GM18868 (cell line): Measurements from ENCODE around the gene PIKFYVE.
A peak's percentile ranks its signal among the peaks of the same experiment; 100 is the strongest.
"Not testable (repeated sequence)": the region's sequence is repeated elsewhere in the genome, so short reads cannot be mapped to it uniquely, and the experiment has no call there.

ENCODE experiments used
- ATAC-seq: cut with Tn5 transposase; IDR thresholded peaks from one replicate; pipeline ENCODE4 v1.9.1; 2021; ENCODE audit warnings: mild to moderate bottlenecking, moderate library complexity; ENCODE audit not compliant: unreplicated experiment

PIKFYVE gene, protein sequence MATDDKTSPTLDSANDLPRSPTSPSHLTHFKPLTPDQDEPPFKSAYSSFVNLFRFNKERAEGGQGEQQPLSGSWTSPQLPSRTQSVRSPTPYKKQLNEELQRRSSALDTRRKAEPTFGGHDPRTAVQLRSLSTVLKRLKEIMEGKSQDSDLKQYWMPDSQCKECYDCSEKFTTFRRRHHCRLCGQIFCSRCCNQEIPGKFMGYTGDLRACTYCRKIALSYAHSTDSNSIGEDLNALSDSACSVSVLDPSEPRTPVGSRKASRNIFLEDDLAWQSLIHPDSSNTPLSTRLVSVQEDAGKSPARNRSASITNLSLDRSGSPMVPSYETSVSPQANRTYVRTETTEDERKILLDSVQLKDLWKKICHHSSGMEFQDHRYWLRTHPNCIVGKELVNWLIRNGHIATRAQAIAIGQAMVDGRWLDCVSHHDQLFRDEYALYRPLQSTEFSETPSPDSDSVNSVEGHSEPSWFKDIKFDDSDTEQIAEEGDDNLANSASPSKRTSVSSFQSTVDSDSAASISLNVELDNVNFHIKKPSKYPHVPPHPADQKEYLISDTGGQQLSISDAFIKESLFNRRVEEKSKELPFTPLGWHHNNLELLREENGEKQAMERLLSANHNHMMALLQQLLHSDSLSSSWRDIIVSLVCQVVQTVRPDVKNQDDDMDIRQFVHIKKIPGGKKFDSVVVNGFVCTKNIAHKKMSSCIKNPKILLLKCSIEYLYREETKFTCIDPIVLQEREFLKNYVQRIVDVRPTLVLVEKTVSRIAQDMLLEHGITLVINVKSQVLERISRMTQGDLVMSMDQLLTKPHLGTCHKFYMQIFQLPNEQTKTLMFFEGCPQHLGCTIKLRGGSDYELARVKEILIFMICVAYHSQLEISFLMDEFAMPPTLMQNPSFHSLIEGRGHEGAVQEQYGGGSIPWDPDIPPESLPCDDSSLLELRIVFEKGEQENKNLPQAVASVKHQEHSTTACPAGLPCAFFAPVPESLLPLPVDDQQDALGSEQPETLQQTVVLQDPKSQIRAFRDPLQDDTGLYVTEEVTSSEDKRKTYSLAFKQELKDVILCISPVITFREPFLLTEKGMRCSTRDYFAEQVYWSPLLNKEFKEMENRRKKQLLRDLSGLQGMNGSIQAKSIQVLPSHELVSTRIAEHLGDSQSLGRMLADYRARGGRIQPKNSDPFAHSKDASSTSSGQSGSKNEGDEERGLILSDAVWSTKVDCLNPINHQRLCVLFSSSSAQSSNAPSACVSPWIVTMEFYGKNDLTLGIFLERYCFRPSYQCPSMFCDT (N-terminal part only)

DNA sequence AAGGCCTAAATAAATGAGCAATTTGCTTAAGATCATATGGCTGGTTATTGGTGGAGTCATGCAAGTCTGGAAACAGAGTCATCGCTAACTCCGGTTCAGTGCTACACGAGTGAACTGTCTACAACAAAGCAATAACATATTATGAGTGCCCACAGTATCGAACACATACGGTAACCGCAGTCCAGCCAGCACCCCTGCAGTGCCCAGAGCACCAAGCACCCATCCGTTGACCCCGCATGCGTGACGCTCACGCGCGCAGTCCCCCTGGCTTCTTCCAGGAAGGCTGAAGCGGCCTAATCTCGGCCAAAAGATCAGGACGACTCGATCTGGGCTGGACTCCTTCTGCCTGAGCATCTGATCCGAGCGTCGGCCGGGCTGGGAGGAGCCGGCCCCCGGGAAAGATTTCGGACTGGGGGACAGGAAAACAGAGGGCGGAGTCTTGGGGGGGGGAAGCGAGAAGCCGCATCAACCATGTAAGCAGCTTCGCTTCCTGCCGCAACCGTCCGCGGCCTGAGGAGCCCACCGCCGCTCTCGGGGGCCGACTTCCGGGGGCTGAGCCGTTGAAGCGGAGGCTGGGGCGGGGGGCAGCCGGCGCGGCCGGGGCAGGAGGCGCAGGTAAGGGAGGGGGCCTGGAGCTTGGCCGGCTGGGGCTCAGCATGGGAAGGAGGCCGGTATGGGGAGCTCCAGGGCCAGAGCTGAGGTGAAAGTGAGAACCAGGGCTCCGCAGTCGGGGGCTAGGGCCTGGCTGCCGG lies at the start of gene PIKFYVE:
Gene PIKFYVE, plus strand, starts transcription at position 455 of the 752 bp plus-strand sequence. CDS start 5,265 bp downstream, outside the sequence.
- ATAC-seq = peak; percentile 77

DNA sequence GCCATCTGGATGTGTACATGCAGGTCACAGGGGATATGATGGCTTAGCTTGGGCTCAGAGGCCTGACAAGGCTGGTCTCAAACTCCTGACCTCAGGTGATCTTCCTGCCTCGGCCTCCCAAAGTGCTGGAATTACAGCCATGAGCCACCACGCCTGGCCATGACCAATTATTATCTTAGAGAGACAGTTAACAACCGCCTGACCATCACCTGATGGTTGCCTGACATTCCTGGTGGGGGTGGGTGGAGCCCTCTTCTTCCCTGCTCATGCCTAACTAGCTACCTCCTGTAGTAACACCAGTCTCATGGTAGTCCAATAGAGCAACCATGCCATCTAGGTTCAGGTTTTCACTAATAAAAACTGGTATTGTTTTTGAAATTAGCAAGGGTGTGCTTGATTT lies 44.2 kb upstream of the PIKFYVE start:
- ATAC-seq = not testable (repeated sequence)

DNA sequence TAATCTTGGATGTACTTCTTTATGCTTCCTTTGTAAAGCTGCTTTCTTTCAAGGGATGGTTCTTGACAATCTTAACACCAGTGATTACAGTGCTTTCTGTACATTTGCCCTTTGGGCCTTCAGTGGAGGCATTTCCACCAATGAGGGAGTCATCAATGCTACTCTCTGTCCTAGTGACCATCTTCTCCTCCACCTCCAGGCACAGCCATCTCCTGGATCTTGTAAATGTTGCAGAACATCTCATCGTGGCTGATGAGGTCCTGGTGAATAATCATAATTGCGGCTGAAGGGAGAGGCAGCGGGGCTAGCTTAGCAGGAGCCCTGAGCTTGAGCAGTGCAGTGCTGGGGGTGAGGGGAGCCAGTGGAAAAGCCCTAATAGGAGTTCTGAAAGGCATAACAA lies 43.7 kb upstream of the PIKFYVE start:
- ATAC-seq = no peak

DNA sequence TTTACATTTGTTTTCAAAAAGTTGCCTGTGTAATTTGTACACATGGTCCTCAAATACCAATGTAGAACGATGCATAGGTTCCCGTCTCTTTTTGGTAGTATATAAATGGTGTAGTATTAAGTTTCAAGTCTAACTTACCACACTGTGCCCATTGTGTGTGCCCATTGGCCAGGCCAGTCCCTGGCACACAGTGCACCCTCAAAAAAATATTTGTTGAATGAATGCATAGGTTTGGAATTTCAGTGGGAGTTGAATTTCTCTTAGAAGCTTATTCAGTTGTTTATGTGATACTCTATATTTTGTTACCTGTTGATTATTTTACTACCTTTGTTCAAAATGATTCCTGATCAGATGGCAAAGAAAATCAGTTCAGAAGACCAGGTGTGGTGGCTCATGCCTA lies 41.3 kb upstream of the PIKFYVE start:
- ATAC-seq = no peak

DNA sequence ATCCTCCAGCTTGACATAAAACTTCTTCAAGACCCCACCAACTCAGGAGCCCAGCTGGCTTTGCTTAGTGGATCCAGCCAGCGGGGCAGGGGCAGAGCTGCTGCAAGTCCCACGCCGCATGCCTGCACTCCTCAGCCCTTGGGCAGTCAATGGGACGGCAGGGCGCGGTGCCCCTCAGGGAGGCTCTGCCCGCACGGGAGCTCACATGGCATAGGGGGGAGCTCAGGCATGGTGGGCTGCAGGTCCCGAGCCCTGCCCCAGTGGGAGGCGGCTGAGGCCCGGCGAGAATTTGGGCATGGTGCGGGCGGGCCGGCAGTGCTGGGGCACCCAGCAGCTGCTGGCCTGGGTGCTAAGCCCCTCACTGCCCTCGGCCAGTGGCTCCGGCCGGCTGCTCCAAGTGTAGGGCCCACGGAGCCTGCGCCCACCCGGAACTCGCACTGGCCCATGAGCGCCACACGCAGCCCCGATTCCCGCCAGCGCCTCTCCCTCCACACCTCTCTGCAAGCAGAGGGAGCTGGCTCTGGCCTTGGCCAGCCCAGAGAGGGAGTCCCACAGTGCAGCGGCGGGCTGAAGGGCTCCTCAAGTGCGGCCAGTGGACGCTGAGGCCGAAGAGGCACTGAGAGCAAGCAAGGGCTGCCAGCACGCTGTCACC lies 38.3 kb upstream of the PIKFYVE start:
- ATAC-seq = no peak

DNA sequence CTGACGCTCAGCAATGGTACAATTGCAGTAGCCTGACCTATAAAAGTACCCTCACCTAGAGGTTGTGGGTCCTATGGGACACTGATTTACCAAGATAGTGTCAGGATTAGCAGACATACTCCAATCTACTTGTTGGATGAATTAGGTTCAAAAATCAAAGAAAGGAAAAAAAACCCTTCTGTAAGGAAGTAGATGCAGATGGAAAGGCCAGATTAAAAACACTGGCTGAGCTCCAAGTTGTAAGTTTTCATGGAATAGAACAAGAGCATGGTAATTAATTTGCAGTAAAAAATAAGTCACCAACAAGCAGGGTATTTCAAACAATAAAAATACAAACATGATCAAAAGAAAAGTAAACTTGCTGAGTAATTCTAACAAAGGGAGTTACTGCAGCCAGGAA lies 37.6 kb upstream of the PIKFYVE start:
- ATAC-seq = no peak

DNA sequence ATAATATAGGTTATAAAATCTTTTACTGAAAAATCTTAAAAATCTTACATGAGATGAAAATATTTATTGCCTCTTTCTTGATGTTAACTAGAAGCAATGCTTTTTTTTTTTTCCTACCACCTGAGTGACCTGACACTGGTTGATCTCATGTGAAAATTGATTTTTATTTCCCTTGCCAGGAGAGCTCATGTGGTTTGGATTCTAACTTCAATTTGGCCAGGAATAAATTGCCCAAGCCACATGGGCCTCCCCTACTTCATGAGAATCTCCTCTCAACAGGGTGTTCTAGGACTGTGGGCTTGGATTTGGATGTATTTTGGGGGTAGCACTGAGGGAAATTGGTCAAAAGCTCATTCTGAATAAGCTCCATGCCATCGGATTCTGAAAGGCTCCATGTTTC lies 31.3 kb upstream of the PIKFYVE start:
- ATAC-seq = no peak

DNA sequence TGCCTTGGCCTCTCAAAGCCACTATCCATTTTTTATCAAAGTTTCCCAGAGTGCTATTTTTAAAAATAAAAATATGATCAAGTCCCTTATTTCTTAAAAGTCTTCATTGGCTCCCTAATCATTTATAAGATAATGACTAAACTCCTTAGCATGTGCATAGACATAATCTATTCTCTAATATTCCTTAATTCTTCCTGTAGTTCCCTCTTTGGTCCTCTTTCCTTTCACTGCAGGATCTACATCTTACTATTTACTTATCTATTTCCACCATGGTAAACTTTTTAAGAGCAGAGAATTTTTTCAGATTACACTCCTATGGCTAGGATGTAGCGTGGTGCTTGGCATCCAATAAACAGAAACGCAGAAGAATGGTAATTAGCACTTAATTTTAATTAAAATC lies 30.2 kb upstream of the PIKFYVE start:
- no peak for ATAC-seq

DNA sequence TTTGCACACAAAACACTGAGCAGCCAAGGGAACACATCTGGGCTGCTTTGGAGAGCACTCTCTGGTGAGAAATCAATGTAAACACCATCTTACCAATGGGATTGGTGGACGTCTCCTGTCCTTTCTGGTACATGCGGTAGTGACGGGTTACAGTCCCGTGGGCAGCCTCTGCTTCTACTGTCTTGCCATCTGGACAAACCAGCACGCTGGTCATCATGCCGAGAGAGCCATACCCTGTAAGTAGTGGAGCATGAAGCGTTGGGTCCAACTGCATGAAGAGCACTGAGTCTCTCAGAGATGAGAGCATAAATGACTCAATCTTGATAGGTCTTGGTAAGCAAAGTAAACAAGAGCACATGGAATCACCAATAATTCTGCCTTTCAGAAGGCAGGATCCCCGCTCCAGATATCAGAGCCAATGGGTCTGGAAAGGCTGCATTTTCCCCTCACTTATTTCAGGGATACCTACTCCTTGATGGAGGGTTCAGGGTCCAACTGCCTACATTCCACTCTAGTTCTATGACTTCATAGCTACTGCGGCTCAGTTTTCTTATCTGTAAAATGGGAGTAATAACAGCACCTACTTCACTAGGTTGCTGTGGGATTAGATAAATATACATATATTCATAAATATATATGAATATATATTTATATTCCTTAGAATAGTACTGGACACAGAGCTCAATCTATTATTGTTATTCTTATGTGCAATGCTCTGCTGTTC lies 26.1 kb upstream of the PIKFYVE start:
- ATAC-seq = no peak

DNA sequence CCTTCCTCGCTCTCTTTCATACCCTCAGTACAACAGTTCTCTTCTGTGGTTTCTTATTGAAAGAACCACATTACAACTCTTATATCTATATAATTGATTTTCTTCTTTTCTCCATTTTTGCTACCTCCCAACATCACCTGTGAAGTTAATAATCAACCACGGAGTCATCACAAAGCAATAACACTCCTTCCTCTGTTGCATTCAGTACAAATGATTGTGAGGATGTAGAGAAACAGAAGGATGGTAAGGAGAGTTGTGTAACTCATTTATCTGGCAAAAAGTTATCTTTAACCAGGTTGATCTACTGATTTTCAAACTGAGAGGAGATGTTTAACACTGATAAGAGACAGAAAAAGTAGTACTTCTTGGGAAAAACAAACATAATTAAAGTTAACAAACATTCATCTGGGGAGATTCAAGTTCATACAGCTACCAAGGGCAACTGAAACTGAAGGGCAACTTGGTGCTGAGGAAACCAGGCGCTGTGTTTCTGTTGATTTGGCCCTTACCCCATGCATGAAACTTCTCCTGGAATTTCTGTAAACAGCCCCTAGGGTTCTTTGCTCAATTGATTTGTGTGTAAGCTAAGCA lies 25.3 kb upstream of the PIKFYVE start:
- ATAC-seq = no peak

DNA sequence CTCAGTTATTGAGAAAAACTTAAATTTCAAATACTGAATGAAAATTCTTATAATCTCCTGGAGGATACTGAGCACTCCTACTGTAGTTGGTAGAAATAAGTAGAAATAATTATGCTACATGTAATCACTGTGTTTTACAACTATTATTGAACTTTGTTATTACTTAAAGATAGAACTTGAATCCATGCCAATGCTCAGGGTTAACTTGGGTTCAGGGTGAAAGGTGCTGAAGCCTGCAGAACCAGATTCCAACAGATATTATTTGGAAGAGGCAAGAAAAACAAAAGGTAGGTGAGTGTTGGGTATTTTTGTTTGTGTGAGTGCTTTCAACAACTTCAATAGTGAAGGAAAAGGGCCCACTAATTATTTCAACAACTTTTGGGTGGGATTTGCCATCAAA lies 21.6 kb upstream of the PIKFYVE start:
- ATAC-seq = no peak

DNA sequence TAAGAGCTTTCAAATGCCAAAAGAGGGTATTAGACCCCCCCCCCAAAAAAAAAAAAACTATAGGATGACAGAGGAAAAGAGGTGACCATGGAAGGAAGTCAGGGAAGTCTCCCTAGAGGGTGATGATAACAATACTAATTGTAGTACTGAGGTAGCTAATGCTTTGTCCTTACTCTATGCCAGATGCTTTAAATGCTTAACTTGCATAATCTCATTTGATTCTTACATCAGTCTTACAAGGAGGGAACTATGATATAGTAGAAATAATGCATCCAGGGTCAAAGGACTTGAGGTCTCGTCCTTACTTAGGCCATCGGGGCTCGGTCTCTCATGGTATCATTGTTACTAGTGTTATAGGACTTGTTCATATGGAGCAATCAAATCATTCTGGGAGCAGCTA lies 20.3 kb upstream of the PIKFYVE start:
- ATAC-seq = no peak

DNA sequence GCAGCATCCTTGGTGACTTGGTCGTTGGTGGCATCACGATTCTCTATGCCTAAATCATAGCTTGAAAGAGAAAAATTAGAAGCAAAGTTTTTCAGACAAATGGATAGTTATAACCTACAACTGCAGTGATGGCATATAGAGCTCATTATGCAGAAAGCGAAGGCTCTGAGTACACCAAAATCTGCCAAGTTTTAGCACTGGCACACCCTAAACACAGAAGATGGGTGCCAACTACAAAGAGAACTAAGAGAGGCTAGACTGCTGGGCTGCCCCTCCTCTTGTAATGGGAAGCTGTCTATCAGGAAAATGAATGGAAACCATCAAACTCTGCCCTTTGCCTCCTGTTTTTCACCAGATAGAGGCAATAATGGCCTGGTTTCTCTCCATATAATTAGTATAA lies 17.5 kb upstream of the PIKFYVE start:
- ATAC-seq = no peak

DNA sequence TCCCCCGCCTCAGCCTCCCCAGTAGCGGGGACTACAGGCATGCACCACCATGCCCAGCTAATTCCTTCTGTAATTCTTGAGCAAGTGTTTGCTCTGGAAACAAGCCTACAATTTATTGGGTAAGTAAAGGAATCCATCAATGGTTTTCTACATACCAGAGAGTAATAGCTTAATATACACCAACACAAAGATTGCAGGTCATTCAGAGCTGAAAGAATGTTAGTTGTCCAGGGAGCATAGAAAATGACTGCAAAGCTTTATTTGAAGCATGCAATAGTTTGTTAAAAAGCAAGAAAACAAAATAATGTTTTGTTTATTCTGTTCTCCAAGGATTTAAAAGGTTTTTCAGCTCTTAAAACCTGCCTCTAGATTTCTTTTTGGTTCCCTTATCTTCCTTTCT lies 16.8 kb upstream of the PIKFYVE start:
- ATAC-seq = no peak

DNA sequence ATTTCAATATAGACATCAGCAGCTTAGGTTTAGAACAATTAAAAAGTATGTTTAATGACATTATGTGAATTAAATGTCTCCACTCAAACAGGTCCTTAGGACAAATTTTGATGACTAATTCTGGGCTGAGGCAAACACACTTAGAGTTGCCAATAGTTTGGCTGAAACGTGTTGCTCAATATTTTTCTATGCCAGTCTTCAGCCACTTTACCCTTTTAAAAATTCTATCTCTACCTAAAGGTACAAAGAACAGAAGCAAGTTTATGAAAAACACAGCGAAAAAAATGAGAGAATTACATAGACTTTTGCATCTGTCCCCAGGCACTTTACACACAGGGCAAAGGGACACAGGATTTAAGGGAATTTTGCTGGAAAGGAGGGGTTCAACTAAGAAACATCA lies 15.7 kb upstream of the PIKFYVE start:
- no peak for ATAC-seq

DNA sequence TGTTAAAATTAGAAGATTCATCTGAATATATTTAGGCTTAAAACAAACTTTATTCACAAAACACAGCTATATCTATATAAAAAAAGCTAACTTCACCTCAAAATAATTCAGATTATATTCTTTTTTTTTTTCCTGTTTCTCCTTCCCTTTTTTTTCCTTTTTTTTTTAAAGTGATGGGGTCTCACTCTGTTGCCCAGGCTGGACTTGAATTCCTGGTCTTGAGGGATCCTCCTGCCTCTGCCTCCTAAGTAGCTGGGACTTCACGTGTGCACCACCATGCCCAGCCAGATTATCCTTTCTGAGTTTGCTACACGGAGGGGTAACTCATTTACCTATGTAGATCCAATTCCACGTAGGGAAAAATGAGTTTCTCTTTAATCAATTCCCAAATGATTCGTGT lies 15.0 kb upstream of the PIKFYVE start:
- ATAC-seq = no peak

DNA sequence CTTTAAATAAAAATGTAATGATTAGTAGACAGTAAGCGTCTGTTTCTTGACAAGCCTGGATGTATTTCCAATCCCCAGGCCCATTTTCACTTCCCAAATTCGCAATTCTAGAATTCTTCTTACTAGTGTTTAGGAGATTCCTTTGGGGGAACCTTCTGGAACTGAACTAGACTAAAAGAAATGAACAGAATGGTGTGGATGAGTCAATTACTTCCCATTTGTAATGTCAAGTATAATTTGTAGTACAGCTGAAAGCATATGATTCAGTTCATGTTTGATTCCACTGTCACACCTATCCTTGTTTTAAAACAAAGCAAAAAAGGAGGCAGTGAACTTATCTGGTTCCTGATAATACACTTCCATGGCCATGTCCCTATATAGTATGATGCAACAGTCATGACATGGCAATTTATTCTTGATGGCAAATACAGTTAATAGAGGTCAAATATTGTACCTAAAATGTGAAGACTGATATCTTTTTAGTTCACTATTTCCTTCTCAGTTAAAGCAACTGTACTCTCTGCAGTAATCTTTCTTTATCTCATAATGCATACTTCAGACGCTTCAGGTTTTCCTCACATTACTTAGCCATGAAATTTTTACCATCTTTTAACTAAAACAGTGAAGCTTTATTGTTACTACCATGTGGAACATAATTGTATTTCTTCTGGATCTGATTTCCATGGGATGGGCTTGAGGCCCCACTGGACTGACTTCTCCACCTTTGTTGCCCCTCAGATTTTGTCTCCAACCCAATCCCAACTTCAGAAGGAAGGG lies 13.2 kb upstream of the PIKFYVE start:
- ATAC-seq = no peak

DNA sequence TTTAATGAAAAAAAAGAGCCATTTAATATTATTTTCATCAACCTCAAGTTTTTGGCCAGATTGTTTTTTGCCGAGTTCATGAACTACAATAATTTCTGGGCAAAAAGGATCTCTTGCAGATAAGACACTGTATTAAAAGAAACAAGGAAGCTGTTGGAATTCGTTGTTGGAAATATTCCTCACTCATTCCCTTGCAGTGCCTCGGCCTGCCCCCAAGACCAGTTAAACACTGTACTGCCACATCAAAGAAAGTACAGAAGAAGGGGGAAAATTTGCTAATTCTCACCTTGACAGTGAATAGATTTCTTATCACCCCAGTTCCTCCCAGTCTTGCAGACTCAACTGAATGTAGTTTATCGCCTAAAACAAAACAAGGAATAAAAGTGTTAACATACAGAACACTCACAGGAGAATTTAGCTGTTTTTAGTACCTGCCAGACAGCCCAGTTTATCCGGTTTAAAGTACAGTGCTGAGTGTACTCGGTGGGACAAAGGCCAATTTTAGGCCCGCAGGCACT lies 12.4 kb upstream of the PIKFYVE start:
- ATAC-seq = no peak
